ENCODE results near the gene GNRHR.
"Not testable (repeated sequence)": the region's sequence is repeated elsewhere in the genome, so short reads cannot be mapped to it uniquely, and the experiment has no call there.

- TF ChIP-seq POLR2AphosphoS5, POLR2A, CTCF, EP300 (IDR thresholded peaks at IDR 0.05): not testable (repeated sequence)
Observed at GRCh38 chr4:67756991-67757390, 2.8 kb upstream of the GNRHR start.
